SK-MEL-5 (cell line): ENCODE measurements around the gene PRDM2. TPM values are rescaled to one million over a fixed set of nuclear protein-coding genes. Genes with fewer than 3 reads are reported as not detected.

ENCODE experiments used
- DNase-seq: peaks from one replicate; pipeline ENCODE4 v3.0.0-alpha.2; 2016; ENCODE audit warnings: low read depth, low spot score
- in situ Hi-C: cut with HindIII; loops from 2 replicates; pipeline ENCODE4 v1.10.0; 2016; ENCODE audit warnings: low sequenced_read_pairs, high pct_unique_total_duplicates, low pct_unique_long_range_greater_than_20kb
- total RNA-seq: library from RNA; depleted of rRNA; stranded (reverse); fragments of >200 nt; shearing (Covaris generic); gene quantifications from 2 replicates; pipeline ENCODE4 v1.2.3, GENCODE V29; 2014

PRDM2 gene
- total RNA-seq, 1 experiment from 2014 or later, result 4.5 TPM

GRCh38 chr1:13771745-13772144 lies 71.8 kb downstream of the PRDM2 start:
- no peak for DNase-seq
- in situ Hi-C loops, result no loop called here

- in situ Hi-C loops, result no loop called here
- no peak for DNase-seq
Measured at GRCh38 chr1:13772271-13772670, 72.3 kb downstream of the PRDM2 start.

- DNase-seq, result no peak
- in situ Hi-C loops, result no loop called here
Measured at GRCh38 chr1:13774121-13774520, 74.1 kb downstream of the PRDM2 start.

- in situ Hi-C loops, result no loop called here
- no peak for DNase-seq
Measured at GRCh38 chr1:13775459-13775858, 75.5 kb downstream of the PRDM2 start.

GRCh38 chr1:13775916-13776315 lies 75.9 kb downstream of the PRDM2 start:
- in situ Hi-C loops, result no loop called here
- no peak for DNase-seq

- no peak for DNase-seq
- in situ Hi-C loops, result no loop called here
Measured at GRCh38 chr1:13778431-13778830, 78.4 kb downstream of the PRDM2 start.

- in situ Hi-C loops, result no loop called here
- DNase-seq, result no peak
Measured at GRCh38 chr1:13779930-13780329, 79.9 kb downstream of the PRDM2 start.

- in situ Hi-C loops, result no loop called here
- DNase-seq, result no peak
Measured at GRCh38 chr1:13780780-13781179, 80.8 kb downstream of the PRDM2 start.

- in situ Hi-C loops, result no loop called here
- no peak for DNase-seq
Measured at GRCh38 chr1:13781228-13781627, 81.2 kb downstream of the PRDM2 start.

- no peak for DNase-seq
- in situ Hi-C loops, result no loop called here
Measured at GRCh38 chr1:13781907-13782633, 82.1 kb downstream of the PRDM2 start.

- in situ Hi-C loops, result no loop called here
- DNase-seq, result no peak
Measured at GRCh38 chr1:13782634-13783360, 82.8 kb downstream of the PRDM2 start.

- in situ Hi-C loops, result no loop called here
- no peak for DNase-seq
Measured at GRCh38 chr1:13783551-13783950, 83.6 kb downstream of the PRDM2 start.

GRCh38 chr1:13784971-13785370 lies 85.0 kb downstream of the PRDM2 start:
- in situ Hi-C loops, result no loop called here
- no peak for DNase-seq

- DNase-seq, result no peak
- in situ Hi-C loops, result no loop called here
Measured at GRCh38 chr1:13786541-13786940, 86.6 kb downstream of the PRDM2 start.

GRCh38 chr1:13788795-13789194 lies 88.8 kb downstream of the PRDM2 start:
- no peak for DNase-seq
- in situ Hi-C loops, result no loop called here

GRCh38 chr1:13790290-13791030 lies 90.5 kb downstream of the PRDM2 start:
- DNase-seq, result no peak
- in situ Hi-C loops, result no loop called here

GRCh38 chr1:13792419-13792818 lies 92.4 kb downstream of the PRDM2 start:
- no peak for DNase-seq
- in situ Hi-C loops, result no loop called here

- in situ Hi-C loops, result no loop called here
Measured at GRCh38 chr1:13793088-13793730, 93.2 kb downstream of the PRDM2 start.

More at GRCh38 chr1:13793088-13793730, 93.2 kb downstream of the PRDM2 start:
- DNase-seq, result no peak
